ENCODE measurements around the gene CES3. TPM values are rescaled to one million over a fixed set of nuclear protein-coding genes. Genes with fewer than 3 reads are reported as not detected.

The CES3 gene
- total RNA-seq, 2 experiments from 2014 or later: 1.1 to 1.3 TPM

GRCh38 chr16:67016681-67017420 lies 55.8 kb downstream of the CES3 start:
- Histone ChIP-seq H3K9me3 (ENCODE audit: control insufficient read depth in 1 of 2, insufficient read depth in 1 of 2, low read length in 2 of 2) (no peaks in the 10 kb centered on the region), H3K27ac (ENCODE audit: low read depth in 1 of 2, low read length in 2 of 2) (no peak overlapping the region), H3K4me1 (ENCODE audit: insufficient read depth, low read length) (peaks cover 26% of the 10 kb centered on the region), H3K36me3 (ENCODE audit: insufficient read depth, low read length) (no peaks in the 10 kb centered on the region), H3K27me3 (ENCODE audit: control insufficient read depth in 1 of 2, insufficient read depth in 2 of 2, low read length in 2 of 2) (peaks cover 0 to 2% of the 10 kb centered on the region in 2 experiments), H3K4me3 (ENCODE audit: low read length) (no peak overlapping the region)
- Mint-ChIP-seq H3K4me3 (no peak overlapping the region), H3K36me3 (ENCODE audit: low read depth) (no peaks in the 10 kb centered on the region), H3K27ac (no peak overlapping the region), H3K4me1 (ENCODE audit: low read depth) (no peaks in the 10 kb centered on the region), H3K27me3 (no peaks in the 10 kb centered on the region), H3K9me3 (no peaks in the 10 kb centered on the region)
- intact Hi-C loops (cut with DNase I, micrococcal nuclease): loop anchor here (2.0 to 10.0 kb wide), 3 partner anchors 84 to 170 kb away; partner anchors contain the start of gene MATCAP1 (in 1 of the 2)
- ATAC-seq (ENCODE audit: poor library complexity) (no peak), DNase-seq (no peak)
- POLR2A ChIA-PET: interaction anchor here (1.8 kb wide), 1 partner anchor 138 kb away, joined by 6 read pairs; no protein-coding TSS in a partner anchor
- TF ChIP-seq CTCF (IDR thresholded peaks at IDR 0.05): no peak
- CTCF ChIA-PET: interaction anchor here (1.0 to 3.0 kb wide), 4 partner anchors 139 to 181 kb away, joined by 3 to 43 read pairs (median 14); partner anchors contain the start of genes FBXL8 and TRADD

- CTCF ChIA-PET: interaction anchor here (0.6 to 3.0 kb wide), 18 partner anchors 10 to 180 kb away, joined by 3 to 43 read pairs (median 4); partner anchors contain the start of genes CBFB, E2F4, FBXL8 and PHAF1
- no peaks in the 10 kb centered on the region for H3K4me1 Mint-ChIP-seq (ENCODE audit: low read depth)
Observed at GRCh38 chr16:67017421-67017750, 56.3 kb downstream of the CES3 start.

More at GRCh38 chr16:67017421-67017750, 56.3 kb downstream of the CES3 start:
- ATAC-seq (ENCODE audit: poor library complexity) (no peak), DNase-seq (no peak)
- peak overlapping the region; percentile 1 for H3K4me3 Mint-ChIP-seq
- no peak for TF ChIP-seq CTCF (IDR thresholded peaks at IDR 0.05)
- Histone ChIP-seq H3K36me3 (ENCODE audit: insufficient read depth, low read length) (no peaks in the 10 kb centered on the region), H3K27me3 (ENCODE audit: control insufficient read depth in 1 of 2, insufficient read depth in 2 of 2, low read length in 2 of 2) (peaks cover 0 to 2% of the 10 kb centered on the region in 2 experiments), H3K4me3 (ENCODE audit: low read length) (no peak overlapping the region), H3K27ac (ENCODE audit: low read depth in 1 of 2, low read length in 2 of 2) (no peak overlapping the region), H3K9me3 (ENCODE audit: control insufficient read depth in 1 of 2, insufficient read depth in 1 of 2, low read length in 2 of 2) (no peaks in the 10 kb centered on the region), H3K4me1 (ENCODE audit: insufficient read depth, low read length) (peaks cover 26% of the 10 kb centered on the region)
- no peak overlapping the region for H3K27ac Mint-ChIP-seq
- intact Hi-C loops (cut with DNase I, micrococcal nuclease): loop anchor here (2.0 to 10.0 kb wide), 3 partner anchors 83 to 170 kb away; partner anchors contain the start of gene MATCAP1 (in 1 of the 2)
- POLR2A ChIA-PET: interaction anchor here (0.9 to 2.4 kb wide), 10 partner anchors 12 to 206 kb away, joined by 3 to 32 read pairs (median 5); partner anchors contain the start of genes B3GNT9, CBFB, FBXL8 and MATCAP1
- no peaks in the 10 kb centered on the region for H3K27me3 Mint-ChIP-seq
- no peaks in the 10 kb centered on the region for H3K36me3 Mint-ChIP-seq (ENCODE audit: low read depth)
- H3K9me3 Mint-ChIP-seq: no peaks in the 10 kb centered on the region

Data from CD4-positive, alpha-beta T cell (primary cell).